Activated T-cell treated with anti-CD3 and anti-CD28 coated beads for 4 hours (primary cell): ENCODE data around the gene HAUS7.
A peak's percentile ranks its signal among the peaks of the same experiment; 100 is the strongest.

Experiments
- DNase-seq: peaks from one replicate; pipeline ENCODE4 v3.0.0-alpha.2; 2020

The HAUS7 gene

DNA sequence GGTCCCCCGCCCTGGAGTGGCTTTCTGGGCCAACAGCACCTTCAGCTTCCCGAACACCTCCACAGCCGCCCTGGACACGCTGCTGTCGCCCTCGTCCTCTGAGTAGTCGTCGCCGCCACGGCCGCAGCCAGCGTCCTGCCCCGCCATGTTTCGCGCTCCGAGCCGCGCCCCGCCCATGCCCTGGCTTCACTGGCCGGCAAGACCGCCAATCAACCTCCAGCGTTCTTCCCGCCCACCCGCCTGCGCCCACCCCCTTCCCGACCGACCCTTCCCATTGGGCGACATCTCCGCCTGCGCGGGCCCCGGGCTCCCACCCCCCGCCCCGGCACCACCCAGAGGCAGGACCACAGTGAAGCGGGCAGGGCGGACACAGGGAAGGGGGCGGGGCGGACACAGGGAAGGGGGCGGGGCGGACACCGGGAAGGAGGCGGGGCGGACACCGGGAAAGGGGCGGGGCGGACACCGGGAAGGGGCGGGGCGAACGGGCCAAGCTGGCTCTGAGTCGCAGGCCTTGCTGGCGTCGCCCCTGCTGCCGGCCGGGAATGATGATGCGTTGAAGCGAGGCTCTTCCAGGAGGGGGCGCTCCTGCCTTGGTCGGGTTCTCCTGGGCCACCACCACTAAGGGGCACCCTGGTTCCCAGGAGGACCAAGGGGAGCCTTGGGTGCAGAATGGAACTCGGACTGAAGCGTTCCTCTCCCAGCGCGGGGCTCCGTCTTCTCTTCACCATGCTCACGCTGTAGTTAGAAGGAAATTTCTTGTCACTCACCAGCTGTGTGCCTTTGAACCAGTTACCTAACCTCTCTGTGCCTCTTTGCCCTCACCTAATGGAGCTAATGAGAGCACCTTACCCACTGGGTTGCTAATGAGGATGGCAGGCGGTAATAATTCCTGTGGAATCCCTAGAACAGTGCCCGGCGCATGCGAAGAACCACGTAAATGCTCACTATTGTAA, at the start of gene HAUS7:
HAUS7 (minus strand) TSS at position 166 of the 953 bp plus-strand sequence; CDS start at position 147, 19 bp downstream.
- DNase-seq, result peak; percentile 80

DNA sequence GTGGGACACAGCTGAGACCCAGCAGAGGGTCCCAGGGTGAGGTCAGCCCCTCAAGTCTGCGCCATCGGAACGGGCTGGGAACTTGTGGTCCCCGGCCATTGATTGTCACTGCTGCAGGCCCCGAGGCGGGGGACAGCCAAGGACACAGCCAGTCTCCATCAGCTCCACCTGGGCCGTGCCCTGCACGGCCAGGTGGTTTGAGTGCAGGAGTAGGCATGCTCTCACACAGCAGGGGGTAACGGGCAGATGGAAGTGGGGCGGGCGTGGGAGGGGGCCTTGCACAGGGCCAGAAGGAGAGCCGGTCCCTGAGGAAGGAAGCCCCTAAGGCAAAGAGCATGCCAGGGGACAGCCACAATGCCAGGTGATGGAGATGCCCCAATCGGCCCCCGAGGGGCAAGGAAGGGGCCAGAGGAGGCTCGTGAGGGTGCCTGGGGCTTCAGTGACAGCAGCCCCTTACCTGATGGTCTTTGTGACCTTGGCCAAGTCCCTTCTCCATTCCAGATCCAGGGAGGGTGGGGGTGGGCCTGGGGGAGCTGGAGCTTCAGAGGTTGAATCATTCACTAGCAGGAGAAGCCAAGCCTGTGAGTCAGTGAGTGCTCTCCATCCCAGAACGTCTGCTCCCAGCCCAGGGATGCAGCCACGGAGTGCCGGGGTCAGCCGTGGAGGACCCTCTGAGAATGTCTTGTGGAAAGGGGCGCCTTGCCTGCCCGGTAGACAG, 49.4 kb upstream of the HAUS7 start:
- DNase-seq, result no peak

- DNase-seq, result no peak
These were observed 47.8 kb upstream of the HAUS7 start for GRCh38 chrX:153517946-153518834.

DNA sequence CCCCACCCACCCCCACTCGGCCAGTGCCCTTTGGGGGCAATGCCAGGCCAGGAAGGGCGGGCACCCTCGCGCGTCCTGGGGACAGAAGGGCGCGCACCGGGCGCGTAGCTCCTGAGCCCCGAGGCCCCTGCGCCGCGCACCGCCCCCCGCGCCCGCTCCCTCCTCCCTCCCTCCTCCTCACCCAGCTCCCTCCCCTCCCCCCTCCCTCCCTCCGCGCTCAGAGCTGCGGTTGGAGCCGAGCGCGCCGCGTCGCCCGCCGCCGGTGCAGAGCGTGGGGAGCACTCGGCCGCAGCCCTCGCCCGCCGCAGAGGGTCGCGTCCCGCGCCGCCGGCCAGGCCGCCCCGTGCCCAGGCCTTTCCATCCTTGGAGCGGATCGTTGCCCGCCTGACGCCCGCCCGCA, 47.0 kb upstream of the HAUS7 start, which contains the start of gene ATP2B3:
ATP2B3 (plus strand) TSS at position 220 of the 400 bp plus-strand sequence. CDS start 18,606 bp downstream, outside the sequence.
- DNase-seq, result no peak

DNA sequence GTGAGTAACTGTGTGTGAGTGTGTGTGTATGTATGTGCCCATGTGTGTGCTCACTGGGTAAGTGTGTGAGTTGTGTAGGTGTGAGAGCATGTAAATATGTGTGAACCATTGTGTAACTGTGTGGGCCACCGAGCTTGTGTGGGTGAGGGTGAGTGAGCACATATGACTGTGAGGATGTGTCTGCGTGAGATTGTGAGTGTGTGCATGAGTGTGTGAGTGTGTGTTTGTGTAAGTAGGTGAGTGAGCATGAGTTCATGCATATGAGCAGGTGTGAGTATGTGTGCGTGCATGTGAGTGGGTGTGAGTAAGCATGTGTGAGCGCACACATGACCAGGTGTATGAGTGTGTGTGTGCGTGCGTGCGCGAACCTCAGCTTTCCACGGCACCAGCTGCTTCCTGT, 45.7 kb upstream of the HAUS7 start:
- no peak for DNase-seq

DNA sequence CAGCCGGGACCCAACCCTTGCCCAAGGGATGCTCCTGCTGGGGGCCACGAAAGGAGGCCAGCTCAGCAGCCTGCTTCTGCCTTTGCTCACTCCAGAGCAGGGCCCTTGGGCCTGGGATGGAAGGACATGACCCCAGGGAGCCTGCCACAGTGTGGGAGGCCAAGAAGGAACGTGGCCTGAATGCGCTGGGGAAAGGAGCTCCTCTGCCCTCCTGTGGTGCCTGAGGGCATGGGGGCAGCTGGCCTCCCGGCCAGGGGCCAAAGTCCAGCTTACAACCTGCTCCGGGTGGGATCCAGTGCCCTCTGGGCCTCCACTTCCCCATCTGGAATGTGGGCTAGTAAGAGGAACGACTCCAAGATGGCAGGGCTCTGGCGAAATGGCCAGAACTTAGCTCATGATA, 45.1 kb upstream of the HAUS7 start:
- DNase-seq, result no peak

DNA sequence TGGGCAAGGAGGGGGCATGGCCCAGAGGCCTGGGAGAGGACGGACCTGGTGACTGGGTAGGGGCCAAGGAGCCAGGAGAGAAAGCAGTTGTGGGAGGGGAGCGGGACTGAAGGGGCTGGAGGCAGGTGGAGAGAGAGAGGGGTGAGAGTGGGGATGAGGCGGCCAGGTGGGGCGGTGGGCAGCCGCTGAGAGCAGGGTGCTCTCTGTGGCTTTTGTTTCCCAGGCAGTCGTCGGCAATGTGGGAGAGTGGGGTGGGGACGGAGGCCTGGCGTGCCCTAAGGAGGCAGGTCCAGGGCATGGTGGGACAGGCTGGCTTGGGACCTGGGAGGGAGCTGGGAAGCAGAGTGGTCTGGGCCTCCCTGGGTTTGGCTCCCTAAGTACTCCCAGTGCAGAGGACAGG, 43.9 kb upstream of the HAUS7 start:
- DNase-seq, result no peak

- no peak for DNase-seq
These were observed 42.9 kb upstream of the HAUS7 start for GRCh38 chrX:153513265-153513664.

- no peak for DNase-seq
These were observed 42.1 kb upstream of the HAUS7 start for GRCh38 chrX:153512501-153512893.

- no peak for DNase-seq
These were observed 41.6 kb upstream of the HAUS7 start for GRCh38 chrX:153511784-153512500.

- no peak for DNase-seq
These were observed 40.0 kb upstream of the HAUS7 start for GRCh38 chrX:153510383-153510782.

GRCh38 chrX:153509592-153509991, 39.2 kb upstream of the HAUS7 start:
- no peak for DNase-seq

GRCh38 chrX:153507484-153508178, 37.3 kb upstream of the HAUS7 start:
- DNase-seq, result peak; percentile 68

- no peak for DNase-seq
These were observed 35.0 kb upstream of the HAUS7 start for GRCh38 chrX:153505361-153505760.

- no peak for DNase-seq
These were observed 34.2 kb upstream of the HAUS7 start for GRCh38 chrX:153504445-153505016.

DNA sequence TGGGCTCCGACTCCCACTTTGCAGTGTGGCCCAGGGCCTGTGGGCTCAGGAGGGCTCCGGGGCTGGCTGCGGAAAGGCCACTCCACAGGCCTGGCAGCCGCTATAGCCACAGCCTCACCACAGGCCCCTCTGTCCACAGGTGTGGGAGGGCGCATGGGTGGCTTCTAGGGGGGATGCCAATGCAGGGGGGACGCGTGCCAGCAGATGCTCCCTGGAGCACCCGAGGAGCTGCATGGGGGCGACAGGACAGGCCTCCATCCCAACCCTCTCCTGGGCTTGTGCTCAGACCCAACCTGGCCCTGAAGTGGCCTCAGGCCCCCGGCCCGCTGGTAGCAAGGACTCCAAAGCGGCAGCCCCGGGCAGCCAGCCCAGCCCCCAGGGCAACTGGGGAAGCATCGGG, 32.4 kb upstream of the HAUS7 start:
- no peak for DNase-seq

DNA sequence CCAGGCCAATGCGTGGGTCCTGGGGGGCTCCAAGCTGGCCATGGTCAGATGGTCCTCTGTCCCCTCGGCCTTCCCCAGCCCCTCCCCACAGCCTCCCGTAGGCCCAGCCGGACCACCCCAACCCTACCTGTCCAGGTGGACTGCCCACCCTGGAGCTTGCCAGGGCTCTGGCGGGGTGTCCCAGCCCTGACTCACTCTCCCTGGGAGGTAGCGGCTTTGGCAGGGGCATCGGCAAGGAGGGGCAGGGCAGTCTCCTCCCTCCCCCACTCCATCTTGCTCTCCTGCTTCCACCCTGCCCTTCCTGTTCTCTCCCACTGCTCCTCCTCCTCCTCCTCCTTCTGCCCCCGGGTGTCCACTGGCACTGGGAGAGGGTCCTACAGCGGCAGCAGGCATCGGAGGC, 31.8 kb upstream of the HAUS7 start:
- no peak for DNase-seq

- DNase-seq, result no peak
These were observed 31.2 kb upstream of the HAUS7 start for GRCh38 chrX:153501530-153501929.

DNA sequence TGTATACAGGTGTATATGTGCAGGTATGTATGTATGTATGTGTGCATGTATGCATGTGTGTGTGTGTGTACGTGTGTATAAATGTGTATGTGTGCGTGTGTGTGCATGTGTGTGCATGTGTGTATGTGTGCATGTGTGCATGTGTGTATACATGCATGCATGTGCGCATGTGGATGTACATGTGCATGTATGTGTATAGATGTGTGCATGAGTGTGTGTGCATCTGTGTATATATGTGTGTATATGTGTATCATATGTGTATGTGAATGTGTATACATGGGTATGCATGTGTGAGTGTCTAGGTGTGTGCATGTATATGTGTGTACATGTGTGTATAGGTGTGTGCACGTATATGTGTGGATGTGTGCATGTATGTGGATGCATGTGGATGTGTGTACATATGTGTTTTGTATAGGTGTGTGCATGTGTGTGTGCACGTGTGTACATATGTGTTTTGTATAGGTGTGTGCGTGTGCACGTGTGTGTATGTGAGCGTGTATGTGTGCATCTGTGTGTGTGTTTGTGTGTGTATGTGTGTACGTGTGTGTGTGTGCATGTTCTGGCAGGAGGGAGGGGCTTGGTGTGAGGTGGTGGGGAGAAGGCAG, 30.4 kb upstream of the HAUS7 start:
- DNase-seq, result no peak

- DNase-seq, result no peak
These were observed 29.5 kb upstream of the HAUS7 start for GRCh38 chrX:153499876-153500275.

- DNase-seq, result no peak
These were observed 29.0 kb upstream of the HAUS7 start for GRCh38 chrX:153499341-153499740.
